GM12891 (cell line): ENCODE results near the gene IL17F. TPM values are rescaled to one million over a fixed set of nuclear protein-coding genes. Genes with fewer than 3 reads are reported as not detected.

Source experiments
- DNase-seq: peaks from one replicate; pipeline ENCODE4 v3.0.0; 2011; ENCODE audit warnings: low spot score; ENCODE audit not compliant: insufficient read length
- FAIRE-seq: peaks from 2 replicates; lab custom pipeline; 2011; peaks lifted over from hg19 to GRCh38; lab: Jason Lieb, UNC
- PAX5 ChIP-seq: IDR thresholded peaks from 2 replicates; pipeline ENCODE4 v1.6.1; 2011; ENCODE audit warnings: low read length, moderate library complexity, mild to moderate bottlenecking; ENCODE audit not compliant: insufficient read depth, severe bottlenecking
- POLR2A ChIP-seq: IDR thresholded peaks from 2 replicates; pipeline ENCODE4 v1.6.1; 2011; ENCODE audit warnings: low read depth, low read length, control low read depth
- POLR2AphosphoS5 ChIP-seq: IDR thresholded peaks from 2 replicates; pipeline ENCODE4 v1.6.1; 2011; ENCODE audit warnings: low read depth, low read length, control low read depth
- POU2F2 ChIP-seq: IDR thresholded peaks from 2 replicates; pipeline ENCODE4 v1.6.1; 2011; ENCODE audit warnings: low read depth, mild to moderate bottlenecking, control low read depth, low read length, moderate library complexity
- SPI1 ChIP-seq: IDR thresholded peaks from 2 replicates; pipeline ENCODE4 v1.6.1; 2011; ENCODE audit warnings: low read depth, low read length, control low read depth
- TAF1 ChIP-seq: IDR thresholded peaks from 2 replicates; pipeline ENCODE4 v1.6.1; 2011; ENCODE audit warnings: low read depth, low read length, control low read depth
- polyA plus RNA-seq: library from polyadenylated mRNA; unstranded; fragments of >200 nt; gene quantifications from one replicate; pipeline ENCODE4 v1.2.1, GENCODE V29; 2012; ENCODE audit warnings: low read depth, missing spikeins, inconsistent platforms; ENCODE audit not compliant: missing spikeins

IL17F gene
- not detected for polyA plus RNA-seq

- TF ChIP-seq SPI1 (no peak), TAF1 (no peak), POLR2A (no peak), POU2F2 (no peak), POLR2AphosphoS5 (no peak), PAX5 (no peak)
- FAIRE-seq (no peak), DNase-seq (no peak)
These were observed at the start of gene IL17F for GRCh38 chr6:52244400-52244799. IL17F (minus strand) TSS chr6:52244500; CDS start chr6:52244429, 71 bp downstream.

GRCh38 chr6:52293067-52293466, 48.8 kb upstream of the IL17F start:
- no peak for DNase-seq
- peak; percentile 9 for FAIRE-seq
- TF ChIP-seq POLR2A (no peak), SPI1 (peak; percentile 46; the same call in 1 of the 2 replicates)

- no peak for FAIRE-seq
- DNase-seq: no peak
- TF ChIP-seq POLR2AphosphoS5: no peak
- no peak for TF ChIP-seq SPI1
- no peak for TF ChIP-seq PAX5
- no peak for TF ChIP-seq POLR2A
- TF ChIP-seq POU2F2: no peak
- TF ChIP-seq TAF1: no peak
These were observed 44.5 kb upstream of the IL17F start for GRCh38 chr6:52288841-52289240.

- no peak for FAIRE-seq
- DNase-seq: no peak
These were observed 43.9 kb upstream of the IL17F start for GRCh38 chr6:52288216-52288615.

GRCh38 chr6:52286798-52287432, 42.6 kb upstream of the IL17F start:
- TF ChIP-seq SPI1 (no peak), PAX5 (no peak), TAF1 (no peak), POLR2AphosphoS5 (no peak), POU2F2 (no peak), POLR2A (no peak)
- DNase-seq (no peak), FAIRE-seq (peak; percentile 48)

More at GRCh38 chr6:52288216-52288615, 43.9 kb upstream of the IL17F start:
- TF ChIP-seq PAX5 (no peak), POU2F2 (no peak), POLR2AphosphoS5 (no peak), POLR2A (no peak), TAF1 (no peak), SPI1 (no peak)

GRCh38 chr6:52285177-52286068, 41.1 kb upstream of the IL17F start:
- FAIRE-seq (no peak), DNase-seq (no peak)
- TF ChIP-seq PAX5 (no peak), POLR2AphosphoS5 (no peak), POU2F2 (no peak), SPI1 (no peak), POLR2A (no peak), TAF1 (no peak)

GRCh38 chr6:52284460-52285176, 40.3 kb upstream of the IL17F start, which contains the start of gene MCM3:
MCM3 (minus strand) TSS chr6:52284742; CDS start chr6:52284674, 68 bp downstream.
- FAIRE-seq (peak; percentile 97), DNase-seq (peak; percentile 82)
- TF ChIP-seq POU2F2: peak; percentile 22; the same call in 1 of the 2 replicates
- 0 out of 2 replicates have a peak, but pooled peaks have one; percentile 53 for TF ChIP-seq SPI1
- peak; percentile 72 for TF ChIP-seq POLR2A
- peak; percentile 80 for TF ChIP-seq POLR2AphosphoS5
- peak; percentile 26; the same call in 1 of the 2 replicates for TF ChIP-seq TAF1
- TF ChIP-seq PAX5: no peak

GRCh38 chr6:52284131-52284459, 39.8 kb upstream of the IL17F start:
- FAIRE-seq: peak; percentile 28
- no peak for DNase-seq
- TF ChIP-seq POLR2AphosphoS5 (peak; percentile 12; the same call in 1 of the 2 replicates), TAF1 (no peak)

- TF ChIP-seq TAF1 (no peak), POLR2AphosphoS5 (no peak), POLR2A (no peak), SPI1 (no peak), POU2F2 (no peak), PAX5 (no peak)
- no peak for FAIRE-seq
- no peak for DNase-seq
These were observed 38.8 kb upstream of the IL17F start for GRCh38 chr6:52283111-52283510.
